HCT116 (cell line): Measurements from ENCODE around the gene SLA2. TPM values are rescaled to one million over a fixed set of nuclear protein-coding genes. Genes with fewer than 3 reads are reported as not detected.

ENCODE experiments used
- ATAC-seq: fragments of 200-7000 bp; cut with Tn5 transposase; 2 replicates; pipeline ENCODE4 v1.9.1; 2020; ENCODE audit warnings: mild to moderate bottlenecking, moderate library complexity
- BruUV-seq: library from RNA; stranded (reverse); fragments of 400-500 nt; replicated peaks from 2 replicates; lab custom pipeline; 2021; lab: Mats Ljungman, UMichigan
- CTCF ChIA-PET: fragments of 300-600 bp; sonication (Branson Sonifier 250); formaldehyde crosslinking; loops from one replicate; lab custom pipeline; 2021; ENCODE audit warnings: antibody characterized with exemption; lab: Charles Lee
- POLR2A ChIA-PET: fragments of 300-600, 350-600 bp; sonication (Branson Sonifier 250); formaldehyde crosslinking; loops from one replicate; lab custom pipeline; 2021; ENCODE audit warnings: antibody characterized with exemption; lab: Charles Lee
- RAD21 ChIA-PET, 2 experiments: fragments of 300-600 bp; sonication (Branson Sonifier 250); formaldehyde crosslinking; loops; one replicate each; lab custom pipeline; 2023; ENCODE audit warnings: low total read pairs in 2 of 2; ENCODE audit not compliant: uncharacterized antibody in 2 of 2, unreplicated experiment in 2 of 2, low non-redundant PET in 1 of 2; lab: Charles Lee
- DNase-seq: peaks from one replicate; pipeline ENCODE4 v3.0.0-alpha.2; 2010; ENCODE audit warnings: low read depth, low spot score
- H2AFZ ChIP-seq: fragments of 200-600 bp; shearing (Covaris generic), sonication (generic); 2 replicates; pipeline ENCODE4 v1.6.1; 2017; ENCODE audit warnings: low read depth, mixed run types, mixed read lengths, antibody characterized with exemption, low read length; ENCODE audit not compliant: poor library complexity, severe bottlenecking
- H3K27ac ChIP-seq: 2 replicates; pipeline ENCODE4 v1.5.1; 2012; ENCODE audit warnings: low read depth, low read length
- H3K27me3 ChIP-seq: fragments of 200-600 bp; sonication (generic); 2 replicates; pipeline ENCODE4 v1.6.1; 2016; ENCODE audit warnings: mixed run types, low read length, mixed read lengths; ENCODE audit not compliant: insufficient read depth
- H3K36me3 ChIP-seq, 2 experiments: fragments of 200-500 bp in 1 of 2; fragments of 200-600 bp in 1 of 2; sonication (Bioruptor generic) in 1 of 2; sonication (generic) in 1 of 2; 2 replicates each; pipeline versions ENCODE4 v1.5.1 to v1.6.1; 2014 to 2016; ENCODE audit warnings: low read length in 2 of 2, inconsistent platforms in 1 of 2, mixed read lengths in 1 of 2, mixed run types in 1 of 2; ENCODE audit not compliant: insufficient read depth in 2 of 2, control insufficient read depth in 1 of 2
- H3K4me1 ChIP-seq, 2 experiments: fragments of 200-600 bp in 1 of 2; sonication (generic) in 1 of 2; 2 replicates each; pipeline versions ENCODE4 v1.5.1 to v1.6.1; 2012 to 2017; ENCODE audit warnings: low read length in 2 of 2, inconsistent platforms in 1 of 2, mild to moderate bottlenecking in 1 of 2, mixed read lengths in 1 of 2, mixed run types in 1 of 2, moderate library complexity in 1 of 2; ENCODE audit not compliant: insufficient read depth in 2 of 2, control insufficient read depth in 1 of 2
- H3K4me2 ChIP-seq: fragments of 200-600 bp; sonication (generic); 2 replicates; pipeline ENCODE4 v1.6.1; 2017; ENCODE audit warnings: mixed run types, low read length, mixed read lengths
- H3K4me3 ChIP-seq, 2 experiments: fragments of 200-600 bp in 1 of 2; sonication (generic) in 1 of 2; replicated peaks in 1 of 2; 2 replicates each; pipeline ENCODE4 v1.5.1; 2011 to 2016; ENCODE audit warnings: low read length in 2 of 2, control low read depth in 1 of 2, low read depth in 1 of 2, mild to moderate bottlenecking in 1 of 2, mixed read lengths in 1 of 2, mixed run types in 1 of 2
- H3K79me2 ChIP-seq: fragments of 200-600 bp; sonication (generic); 2 replicates; pipeline ENCODE4 v1.6.1; 2017; ENCODE audit warnings: mild to moderate bottlenecking, mixed run types, low read length, moderate library complexity, mixed read lengths; ENCODE audit not compliant: insufficient read depth
- H3K9ac ChIP-seq: fragments of 200-600 bp; sonication (generic); 2 replicates; pipeline ENCODE4 v1.6.1; 2016; ENCODE audit warnings: low read length, mixed read lengths
- H3K9me2 ChIP-seq: fragments of 200-600 bp; sonication (generic), shearing (Covaris generic); 2 replicates; pipeline ENCODE4 v1.6.1; 2017; ENCODE audit warnings: mixed run types, mild to moderate bottlenecking, moderate library complexity; ENCODE audit not compliant: insufficient read depth
- H3K9me3 ChIP-seq, 2 experiments: fragments of 200-500 bp in 1 of 2; fragments of 200-600 bp in 1 of 2; sonication (Bioruptor generic) in 1 of 2; sonication (generic) in 1 of 2; 2 replicates each; pipeline ENCODE4 v1.6.1; 2014 to 2017; ENCODE audit warnings: low read length in 2 of 2, mixed read lengths in 2 of 2, inconsistent platforms in 1 of 2, low read depth in 1 of 2, mild to moderate bottlenecking in 1 of 2, mixed run types in 1 of 2, moderate library complexity in 1 of 2; ENCODE audit not compliant: control insufficient read depth in 1 of 2, insufficient read depth in 1 of 2
- H4K20me1 ChIP-seq: fragments of 200-600 bp; sonication (generic), shearing (Covaris generic); 2 replicates; pipeline ENCODE4 v1.6.1; 2017; ENCODE audit warnings: mixed run types, mild to moderate bottlenecking, moderate library complexity; ENCODE audit not compliant: insufficient read depth
- EGR1 ChIP-seq: IDR thresholded peaks from 2 replicates; pipeline ENCODE4 v1.6.1; 2012; ENCODE audit warnings: low read depth
- EZH2 ChIP-seq: fragments of 200-600 bp; sonication (generic); IDR thresholded peaks from 2 replicates; pipeline ENCODE4 v1.6.1; 2017; ENCODE audit warnings: antibody characterized with exemption, mixed run types
- FOSL1 ChIP-seq: IDR thresholded peaks from 2 replicates; pipeline ENCODE4 v1.6.1; 2012; ENCODE audit warnings: low read depth
- POLR2AphosphoS5 ChIP-seq: IDR thresholded peaks from 2 replicates; pipeline ENCODE4 v1.6.1; 2011; ENCODE audit warnings: mild to moderate bottlenecking, low read depth, low read length, moderate library complexity
- RAD21 ChIP-seq: IDR thresholded peaks from 2 replicates; pipeline ENCODE4 v1.6.1; 2012; ENCODE audit warnings: low read depth, mild to moderate bottlenecking
- SRF ChIP-seq: IDR thresholded peaks from 2 replicates; pipeline ENCODE4 v1.6.1; 2012; ENCODE audit warnings: low read depth
- intact Hi-C: fragments of 100-400 bp; cut with micrococcal nuclease; formaldehyde crosslinking; loops from 2 replicates; pipeline ENCODE4 v1.10.0; 2022
- total RNA-seq: library from RNA; stranded (reverse); gene quantifications from one replicate; pipeline ENCODE4 v1.2.1, GENCODE V29; 2021; ENCODE audit not compliant: unreplicated experiment
- TF ChIP-seq, protein P1 (sequence below): IDR thresholded peaks from 2 replicates; pipeline ENCODE4 v1.6.1; 2011; ENCODE audit warnings: mild to moderate bottlenecking, low read length, moderate library complexity; ENCODE audit not compliant: insufficient replicate concordance; ENCODE audit errors: extremely low read depth
- TF ChIP-seq, protein P2 (sequence below): IDR thresholded peaks from 2 replicates; pipeline ENCODE4 v1.6.1; 2012
- TF ChIP-seq, protein P3 (sequence below), 3 experiments: fragments of 200-600 bp in 1 of 3; sonication (generic) in 1 of 3; IDR thresholded peaks in 2 of 3; conservative IDR thresholded peaks in 1 of 3; 2 replicates each; pipeline ENCODE4 v1.5.1; 2012 to 2017; ENCODE audit warnings: low read depth in 2 of 3, low read length in 2 of 3, antibody characterized with exemption in 1 of 3, borderline replicate concordance in 1 of 3, control low read depth in 1 of 3, mild to moderate bottlenecking in 1 of 3, mixed read lengths in 1 of 3, mixed run types in 1 of 3, moderate library complexity in 1 of 3; ENCODE audit not compliant: insufficient read depth in 1 of 3

Gene SLA2
- total RNA-seq, 1 experiment from 2014 or later: 0.12 TPM

DNA sequence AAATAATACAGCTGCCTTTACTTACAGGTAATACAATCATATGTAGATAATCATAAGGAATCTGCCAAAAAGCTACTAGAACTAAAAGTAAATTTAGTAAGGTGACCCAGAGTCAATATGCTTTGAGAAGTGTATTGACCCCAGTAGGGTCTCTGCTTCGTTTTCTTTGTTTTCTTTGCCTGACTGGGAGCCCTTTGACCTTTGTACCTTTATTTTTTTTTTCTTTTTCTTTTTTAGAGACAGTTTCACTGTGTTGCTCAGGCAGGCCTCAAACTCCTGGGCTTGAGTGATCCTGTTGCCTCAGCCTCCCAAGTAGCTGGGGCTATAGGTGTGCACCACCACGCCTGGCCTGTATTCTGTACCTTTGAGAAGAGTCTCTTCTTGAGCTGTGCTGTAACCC is 22.6 kb downstream of the SLA2 start (continued):
- no peak for TF ChIP-seq POLR2AphosphoS5
- no peak for TF ChIP-seq EGR1
- no peak for TF ChIP-seq SRF
- no peak for TF ChIP-seq FOSL1
- TF ChIP-seq, protein P1, sequence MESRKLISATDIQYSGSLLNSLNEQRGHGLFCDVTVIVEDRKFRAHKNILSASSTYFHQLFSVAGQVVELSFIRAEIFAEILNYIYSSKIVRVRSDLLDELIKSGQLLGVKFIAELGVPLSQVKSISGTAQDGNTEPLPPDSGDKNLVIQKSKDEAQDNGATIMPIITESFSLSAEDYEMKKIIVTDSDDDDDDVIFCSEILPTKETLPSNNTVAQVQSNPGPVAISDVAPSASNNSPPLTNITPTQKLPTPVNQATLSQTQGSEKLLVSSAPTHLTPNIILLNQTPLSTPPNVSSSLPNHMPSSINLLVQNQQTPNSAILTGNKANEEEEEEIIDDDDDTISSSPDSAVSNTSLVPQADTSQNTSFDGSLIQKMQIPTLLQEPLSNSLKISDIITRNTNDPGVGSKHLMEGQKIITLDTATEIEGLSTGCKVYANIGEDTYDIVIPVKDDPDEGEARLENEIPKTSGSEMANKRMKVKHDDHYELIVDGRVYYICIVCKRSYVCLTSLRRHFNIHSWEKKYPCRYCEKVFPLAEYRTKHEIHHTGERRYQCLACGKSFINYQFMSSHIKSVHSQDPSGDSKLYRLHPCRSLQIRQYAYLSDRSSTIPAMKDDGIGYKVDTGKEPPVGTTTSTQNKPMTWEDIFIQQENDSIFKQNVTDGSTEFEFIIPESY: no peak
- TF ChIP-seq, protein P2, sequence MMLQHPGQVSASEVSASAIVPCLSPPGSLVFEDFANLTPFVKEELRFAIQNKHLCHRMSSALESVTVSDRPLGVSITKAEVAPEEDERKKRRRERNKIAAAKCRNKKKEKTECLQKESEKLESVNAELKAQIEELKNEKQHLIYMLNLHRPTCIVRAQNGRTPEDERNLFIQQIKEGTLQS: no peak
- TF ChIP-seq, protein P3, sequence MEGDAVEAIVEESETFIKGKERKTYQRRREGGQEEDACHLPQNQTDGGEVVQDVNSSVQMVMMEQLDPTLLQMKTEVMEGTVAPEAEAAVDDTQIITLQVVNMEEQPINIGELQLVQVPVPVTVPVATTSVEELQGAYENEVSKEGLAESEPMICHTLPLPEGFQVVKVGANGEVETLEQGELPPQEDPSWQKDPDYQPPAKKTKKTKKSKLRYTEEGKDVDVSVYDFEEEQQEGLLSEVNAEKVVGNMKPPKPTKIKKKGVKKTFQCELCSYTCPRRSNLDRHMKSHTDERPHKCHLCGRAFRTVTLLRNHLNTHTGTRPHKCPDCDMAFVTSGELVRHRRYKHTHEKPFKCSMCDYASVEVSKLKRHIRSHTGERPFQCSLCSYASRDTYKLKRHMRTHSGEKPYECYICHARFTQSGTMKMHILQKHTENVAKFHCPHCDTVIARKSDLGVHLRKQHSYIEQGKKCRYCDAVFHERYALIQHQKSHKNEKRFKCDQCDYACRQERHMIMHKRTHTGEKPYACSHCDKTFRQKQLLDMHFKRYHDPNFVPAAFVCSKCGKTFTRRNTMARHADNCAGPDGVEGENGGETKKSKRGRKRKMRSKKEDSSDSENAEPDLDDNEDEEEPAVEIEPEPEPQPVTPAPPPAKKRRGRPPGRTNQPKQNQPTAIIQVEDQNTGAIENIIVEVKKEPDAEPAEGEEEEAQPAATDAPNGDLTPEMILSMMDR (IDR thresholded peaks at IDR 0.05 in 2 of 3, conservative IDR thresholded peaks at IDR 0.05 in 1 of 3; ENCODE audit: borderline replicate concordance in 1 of 3, insufficient read depth in 1 of 3, low read depth in 2 of 3, low read length in 2 of 3): no peak

DNA sequence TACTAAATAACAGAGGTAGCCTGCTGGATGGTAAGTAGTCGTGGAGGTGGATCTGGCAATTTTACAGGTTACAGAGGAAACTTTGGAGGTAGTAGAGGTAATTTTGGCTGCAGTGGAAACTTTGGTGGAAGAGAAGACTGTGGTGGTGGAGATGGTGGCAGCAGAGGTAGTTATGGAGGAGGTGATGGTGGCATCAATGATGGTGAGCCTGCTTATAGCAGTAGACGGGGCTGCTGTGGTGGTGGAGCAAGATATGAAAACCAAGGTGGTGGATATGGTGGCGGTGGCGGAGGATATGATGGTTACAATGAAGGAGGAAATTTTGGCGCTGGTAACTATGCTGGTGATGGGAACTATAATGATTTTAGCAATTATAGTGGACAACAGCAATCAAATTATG is 25.1 kb downstream of the SLA2 start:
- RAD21 ChIA-PET: no interaction called here
- Histone ChIP-seq H3K79me2 (no peaks in the 10 kb centered on the region), H3K4me2 (no peak overlapping the region), H2AFZ (no peak overlapping the region), H3K36me3 (no peaks in the 10 kb centered on the region), H3K4me1 (peaks cover 2 to 7% of the 10 kb centered on the region in 2 experiments; a peak in 1 of 4 replicates), H3K9me2 (no peaks in the 10 kb centered on the region), H3K4me3 (no peak overlapping the region), H3K27me3 (no peaks in the 10 kb centered on the region), H3K9me3 (no peaks in the 10 kb centered on the region), H3K9ac (no peak overlapping the region), H3K27ac (no peak overlapping the region), H4K20me1 (no peaks in the 10 kb centered on the region)
- TF ChIP-seq EZH2 (no peak), RAD21 (no peak)
- TF ChIP-seq, protein P3 (IDR thresholded peaks at IDR 0.05 in 2 of 3, conservative IDR thresholded peaks at IDR 0.05 in 1 of 3; ENCODE audit: borderline replicate concordance in 1 of 3, insufficient read depth in 1 of 3, low read depth in 2 of 3, low read length in 2 of 3): no peak
- BruUV-seq: no TSS peak
- CTCF ChIA-PET: no interaction called here
- POLR2A ChIA-PET: no interaction called here
- intact Hi-C loops: no loop called here
- no peak for DNase-seq
- ATAC-seq: no peak
